Right cardiac atrium (tissue), 5 donors: Measurements from ENCODE around the gene MSLN. TPM values are rescaled to one million over a fixed set of nuclear protein-coding genes. Genes with fewer than 3 reads are reported as not detected.

Experiments
- ATAC-seq, 2 donors: fragments of 200-7000 bp; cut with Tn5 transposase; one replicate each; pipeline versions ENCODE4 v1.8.0 to v1.9.1; 2020; ENCODE audit warnings: moderate library complexity in 2 of 2, mild to moderate bottlenecking in 1 of 2
- DNase-seq, 3 donors: peaks; one replicate each; pipeline ENCODE4 v3.0.0-alpha.2; 2020
- H3K27ac ChIP-seq: one replicate; pipeline ENCODE4 v1.5.1; 2013; ENCODE audit warnings: mild to moderate bottlenecking, low read length, control low read depth, moderate library complexity
- H3K27me3 ChIP-seq: one replicate; pipeline ENCODE4 v1.6.1; 2013; ENCODE audit not compliant: control insufficient read depth, insufficient read depth
- H3K4me1 ChIP-seq: one replicate; pipeline ENCODE4 v1.6.1; 2013; ENCODE audit warnings: low read length; ENCODE audit not compliant: control insufficient read depth, insufficient read depth
- H3K4me3 ChIP-seq: one replicate; pipeline ENCODE4 v1.5.1; 2013; ENCODE audit warnings: low read length, control low read depth
- H3K9me3 ChIP-seq: one replicate; pipeline ENCODE4 v1.6.1; 2013; ENCODE audit warnings: low read length; ENCODE audit not compliant: control insufficient read depth
- WGBS: extraction: QIAGEN DNeasy Blood & Tissue Kit; methylation state at CpG from one replicate; pipeline ENCODE4 v1.1.7; 2013; 5-methylcytosine and 5-hydroxymethylcytosine counted together
- intact Hi-C, 4 donors: fragments of 100-400 bp; cut with DNase I; formaldehyde crosslinking; loops; one replicate each; pipeline versions ENCODE4 v1.11.0 to v1.14.0; 2022 to 2023
- polyA plus RNA-seq: library from polyadenylated mRNA; stranded (reverse); fragments of 200-250 nt; gene quantifications from one replicate; pipeline ENCODE4 v1.2.3, GENCODE V29; 2013
- total RNA-seq, 4 donors: library from RNA; stranded (reverse); fragmentation: NEBNext Ultra II Directional; extraction: Animal tissue kit (Norgen Biotek cat#: 25700); gene quantifications; one replicate each; pipeline ENCODE4 v1.2.1, GENCODE V29; 2021
- donor health status: healthy with polysubstance abuse.
- donor health status: DM: no; HTN: yes; CAD: no.
- donor health status: DM: no; HTN: no; CAD: no.
- donor health status: DM: no; HTN: yes; CAD: no; lungs with severe emphysema.
- donor health status: DM: yes; HTN: yes; CAD: no.

Gene MSLN
- total and polyA plus RNA-seq, 5 donors, result 0.92 to 3.1 (median 1.0) TPM; not detected in 2

DNA sequence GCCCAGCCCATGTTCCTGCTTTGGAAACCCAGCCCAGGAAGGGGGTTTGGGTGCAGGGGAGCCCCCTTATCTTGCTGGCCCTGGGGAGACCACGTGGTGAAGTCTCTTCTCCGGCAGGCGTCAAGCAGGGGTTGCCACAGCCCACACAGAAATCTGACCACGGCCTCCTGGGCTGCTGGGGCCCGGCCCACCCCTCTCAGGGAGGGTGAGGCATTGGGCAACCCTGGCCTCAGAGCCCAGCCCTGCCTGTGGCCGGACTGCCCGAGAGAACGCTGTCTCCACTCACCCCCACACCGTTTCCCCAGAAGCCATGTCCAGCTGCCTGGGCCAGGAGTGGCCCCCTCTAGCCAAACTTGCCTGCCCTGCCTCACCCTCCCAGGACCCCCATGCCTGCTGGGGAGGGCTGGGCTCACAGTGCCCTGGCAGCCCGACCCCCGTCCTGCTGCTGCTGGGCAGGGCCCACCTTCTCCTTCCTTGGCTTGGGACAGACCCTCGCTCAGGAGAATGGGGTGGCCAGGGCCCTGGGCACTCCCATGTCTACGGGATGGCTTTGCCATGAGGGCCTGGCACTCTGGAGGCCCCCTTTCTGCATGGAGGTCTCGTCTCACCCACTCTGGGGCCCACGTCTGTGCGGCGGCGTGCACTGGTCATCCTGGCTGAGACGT lies 20.9 kb downstream of the MSLN start:
- H3K27me3 ChIP-seq, result no peaks in the 10 kb centered on the region
- DNase-seq (no peak), ATAC-seq (no peak)
- intact Hi-C loops, result loop anchor here in 1 of 4 donors (10.0 kb wide), 1 partner anchor 67 kb away; the partner anchor contains the start of gene METRN
- H3K4me3 ChIP-seq, result no peak overlapping the region
- no peaks in the 10 kb centered on the region for H3K9me3 ChIP-seq
- H3K4me1 ChIP-seq, result no peaks in the 10 kb centered on the region
- H3K27ac ChIP-seq, result no peak overlapping the region
- WGBS, result 70% methylated on average over 19 of the region's 19 CpGs

- ATAC-seq, result no peak
- Histone ChIP-seq H3K4me3 (no peak overlapping the region), H3K27ac (no peak overlapping the region), H3K4me1 (no peaks in the 10 kb centered on the region), H3K27me3 (no peaks in the 10 kb centered on the region), H3K9me3 (no peaks in the 10 kb centered on the region)
- DNase-seq, result no peak
- intact Hi-C loops, result loop anchor here in 1 of 4 donors (10.0 kb wide), 1 partner anchor 67 kb away; the partner anchor contains the start of gene METRN
- 53% methylated on average over 6 of the region's 6 CpGs for whole genome bisulfite sequencing
Observed at GRCh38 chr16:782258-782657, 21.7 kb downstream of the MSLN start.

- intact Hi-C loops, result loop anchor here in 1 of 4 donors (10.0 kb wide), 1 partner anchor 68 kb away; the partner anchor contains the start of gene METRN
- Histone ChIP-seq H3K4me3 (no peak overlapping the region), H3K4me1 (peaks cover 4% of the 10 kb centered on the region), H3K9me3 (no peaks in the 10 kb centered on the region), H3K27ac (no peak overlapping the region), H3K27me3 (no peaks in the 10 kb centered on the region)
- WGBS, result 76% methylated on average over 36 of the region's 36 CpGs
- ATAC-seq (no peak), DNase-seq (no peak)
Observed at GRCh38 chr16:782766-783403, 22.4 kb downstream of the MSLN start.

DNA sequence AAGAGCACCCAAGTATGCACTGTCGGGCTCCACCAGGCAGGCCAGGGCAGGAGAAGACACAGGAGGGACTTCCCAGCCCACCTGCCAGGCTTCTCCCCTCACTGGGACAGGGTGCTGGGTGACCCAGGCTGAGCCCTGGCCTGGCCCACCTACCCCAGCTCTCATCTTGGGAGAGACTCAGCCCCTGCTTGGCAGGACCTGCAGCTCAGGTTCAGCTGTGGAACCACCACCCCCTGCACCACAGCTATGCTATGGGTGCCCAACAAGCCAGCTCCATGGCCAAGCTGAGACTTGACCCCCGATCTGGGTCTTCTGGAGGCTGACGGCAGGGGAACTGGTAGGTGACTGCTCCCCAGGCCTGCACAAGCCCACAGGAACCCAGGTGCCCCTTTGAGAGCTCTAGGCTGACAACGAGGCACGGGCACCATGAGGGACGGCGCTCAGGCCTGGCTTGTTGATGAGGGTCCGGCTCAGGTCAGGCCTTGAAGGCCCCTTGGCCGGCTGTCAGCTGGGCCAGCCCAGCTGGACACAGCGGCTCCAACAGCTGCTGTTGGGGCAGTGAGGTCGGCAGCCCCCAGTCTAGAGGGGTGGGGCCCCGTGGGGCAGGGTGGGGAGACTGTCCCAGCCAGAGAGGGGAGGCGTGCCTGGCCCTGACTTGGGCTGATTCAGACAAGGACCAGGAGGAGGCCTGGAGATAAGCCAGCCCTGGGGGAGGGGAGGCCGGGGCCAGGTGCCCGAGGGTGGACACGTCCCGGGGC lies 23.0 kb downstream of the MSLN start:
- Histone ChIP-seq H3K4me3 (no peak overlapping the region), H3K4me1 (peaks cover 4% of the 10 kb centered on the region), H3K9me3 (no peaks in the 10 kb centered on the region), H3K27ac (no peak overlapping the region), H3K27me3 (no peaks in the 10 kb centered on the region)
- peak; percentile 57 to 80 (median 77) for DNase-seq
- ATAC-seq, result no peak
- 29% methylated on average over 17 of the region's 17 CpGs for WGBS
- intact Hi-C loops, result loop anchor here in 2 of 4 donors (2.0 to 10.0 kb wide), 2 partner anchors 69 to 71 kb away; partner anchors contain the start of gene METRN (in 1 of the 2)

GRCh38 chr16:784431-784830 lies 23.9 kb downstream of the MSLN start:
- Histone ChIP-seq H3K4me1 (peaks cover 4% of the 10 kb centered on the region), H3K9me3 (no peaks in the 10 kb centered on the region), H3K27me3 (no peaks in the 10 kb centered on the region), H3K4me3 (no peak overlapping the region), H3K27ac (no peak overlapping the region)
- ATAC-seq (no peak), DNase-seq (no peak)
- intact Hi-C loops, result loop anchor here in 2 of 4 donors (2.0 to 10.0 kb wide), 2 partner anchors 70 to 72 kb away; partner anchors contain the start of gene METRN (in 1 of the 2)
- WGBS, result 86% methylated on average over 19 of the region's 19 CpGs

DNA sequence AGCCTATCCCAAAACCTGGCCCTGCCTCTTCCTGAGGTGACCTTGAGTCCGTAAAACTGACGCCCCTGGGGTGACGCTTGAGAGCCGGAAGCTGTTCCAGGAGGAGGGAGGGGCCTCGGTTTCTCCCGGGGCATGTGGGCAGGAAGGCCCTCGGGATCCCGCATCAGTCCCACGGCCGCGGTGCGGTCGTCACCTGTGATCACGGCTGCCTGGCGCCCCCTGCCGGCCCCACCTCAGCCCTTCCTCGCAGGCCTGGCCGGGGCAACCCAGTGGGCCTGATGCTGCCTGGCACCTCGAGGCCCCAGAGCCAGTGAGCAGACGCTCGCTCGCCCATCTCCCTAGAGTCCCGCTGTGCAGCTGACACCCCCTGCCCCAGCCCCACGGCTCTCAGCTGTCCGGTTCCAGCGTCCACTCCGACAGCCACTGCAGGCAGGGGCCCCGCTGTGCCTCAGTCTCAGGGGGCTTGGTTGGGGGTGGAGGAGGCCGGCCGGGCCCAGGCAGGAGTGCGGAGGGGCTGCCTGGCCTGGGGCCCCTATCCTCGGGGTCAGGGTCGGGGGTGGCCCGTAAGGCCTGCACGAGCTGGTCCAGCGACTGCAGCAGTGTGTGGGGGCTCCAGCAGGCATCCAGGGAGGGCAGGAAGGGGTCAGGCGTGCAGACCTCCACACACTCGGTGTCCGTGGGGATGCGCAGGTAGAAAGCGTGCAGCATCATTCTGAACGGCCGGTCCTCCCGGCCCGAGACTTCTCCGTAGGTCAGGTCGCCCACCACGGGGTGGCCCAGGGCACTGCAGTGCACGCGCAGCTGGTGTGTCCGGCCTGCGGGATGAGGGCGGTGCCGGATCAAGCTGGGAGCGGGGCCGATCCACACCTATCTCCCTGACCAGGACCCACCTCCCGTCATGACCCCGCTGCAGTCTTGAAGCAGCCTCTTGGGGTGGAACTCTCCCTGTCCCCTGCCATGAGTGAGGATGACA lies 25.3 kb downstream of the MSLN start:
- H3K9me3 ChIP-seq, result no peaks in the 10 kb centered on the region
- peak; percentile 70 to 91 (median 89) for DNase-seq
- ATAC-seq, result peak; percentile 14 to 21
- H3K4me3 ChIP-seq, result no peak overlapping the region
- H3K4me1 ChIP-seq, result peaks cover 4% of the 10 kb centered on the region
- intact Hi-C loops, result loop anchor here (2.0 to 10.0 kb wide), 3 partner anchors 71 to 74 kb away; partner anchors contain the start of gene METRN (in 1 of the 4)
- H3K27ac ChIP-seq, result no peak overlapping the region
- no peaks in the 10 kb centered on the region for H3K27me3 ChIP-seq
- WGBS, result 65% methylated on average over 58 of the region's 58 CpGs

- DNase-seq, result no peak
- Histone ChIP-seq H3K27ac (no peak overlapping the region), H3K4me3 (peak overlapping the region; percentile 89), H3K4me1 (peaks cover 4% of the 10 kb centered on the region), H3K27me3 (no peaks in the 10 kb centered on the region), H3K9me3 (no peaks in the 10 kb centered on the region)
- 40% methylated on average over 47 of the region's 47 CpGs for WGBS
- intact Hi-C loops, result loop anchor here in 3 of 4 donors (5.0 to 10.0 kb wide), 2 partner anchors 73 to 75 kb away; partner anchors contain the start of gene METRN (in 1 of the 3)
- no peak for ATAC-seq
Observed at GRCh38 chr16:787321-787966, 26.9 kb downstream of the MSLN start.

DNA sequence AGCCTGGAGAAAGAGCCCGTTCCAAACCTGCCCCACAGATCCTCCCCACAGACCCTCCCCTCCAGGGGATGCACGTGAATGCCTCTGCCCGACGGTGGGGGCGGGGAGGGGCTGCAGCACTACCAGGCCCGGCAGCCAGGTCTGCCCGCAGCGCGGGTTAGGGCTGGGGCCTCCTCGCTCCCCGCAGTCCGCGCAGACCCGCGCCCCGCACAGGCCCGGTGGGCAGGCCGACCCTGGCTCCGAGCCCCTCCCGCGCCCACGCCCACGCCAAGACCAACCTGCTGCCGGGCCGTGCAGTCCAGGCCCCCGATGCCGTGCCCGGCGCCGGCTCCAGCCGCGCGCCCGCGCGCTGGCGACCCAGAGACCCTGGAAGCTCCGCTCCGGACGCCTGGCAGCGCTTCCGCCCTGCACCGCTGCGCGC lies 27.5 kb downstream of the MSLN start, which contains the start of gene RPUSD1:
Gene RPUSD1 (minus strand): TSS at position 404 of the 421 bp plus-strand sequence. CDS start 644 bp downstream, outside the sequence.
- peaks cover 4% of the 10 kb centered on the region for H3K4me1 ChIP-seq
- H3K9me3 ChIP-seq, result no peaks in the 10 kb centered on the region
- WGBS, result under 1% methylated on average over 45 of the region's 45 CpGs
- DNase-seq (peak in 1 of 3 donors; percentile 62), ATAC-seq (no peak)
- H3K27me3 ChIP-seq, result no peaks in the 10 kb centered on the region
- H3K27ac ChIP-seq, result peak within 1 kb of the TSS; percentile 4
- intact Hi-C loops, result loop anchor here in 3 of 4 donors (5.0 to 10.0 kb wide), 2 partner anchors 73 to 76 kb away; partner anchors contain the start of gene METRN (in 1 of the 3)
- H3K4me3 ChIP-seq, result peak within 1 kb of the TSS; percentile 89

- Histone ChIP-seq H3K27ac (peak within 1 kb of the TSS; percentile 4), H3K4me1 (peaks cover 4% of the 10 kb centered on the region), H3K27me3 (no peaks in the 10 kb centered on the region), H3K9me3 (no peaks in the 10 kb centered on the region), H3K4me3 (peak within 1 kb of the TSS; percentile 89)
- ATAC-seq, result peak; percentile 90 to 91
- intact Hi-C loops, result loop anchor here in 3 of 4 donors (5.0 to 10.0 kb wide), 2 partner anchors 74 to 76 kb away; partner anchors contain the start of gene METRN (in 1 of the 3)
- DNase-seq, result peak; percentile 89 to 98 (median 96)
- WGBS, result under 1% methylated on average over 95 of the region's 97 CpGs
Observed at GRCh38 chr16:788399-789126, 28.0 kb downstream of the MSLN start, which contains the start of gene CHTF18. Gene CHTF18 (plus strand): TSS chr16:788620. CDS start chr16:788685, 65 bp downstream.
